GM19351 (cell line): ENCODE data around the gene FHOD1.

Experiments used
- ATAC-seq: cut with Tn5 transposase; IDR thresholded peaks from one replicate; pipeline ENCODE4 v1.9.1; 2021; ENCODE audit warnings: mild to moderate bottlenecking, moderate library complexity; ENCODE audit not compliant: unreplicated experiment

Gene FHOD1

GRCh38 chr16:67277999-67278772 is 30.9 kb upstream of the FHOD1 start:
- peak; percentile 14 for ATAC-seq

GRCh38 chr16:67277294-67277998 is 30.2 kb upstream of the FHOD1 start:
- ATAC-seq: no peak

- no peak for ATAC-seq
Measured at GRCh38 chr16:67275321-67275720, 28.0 kb upstream of the FHOD1 start.

- ATAC-seq: no peak
Measured at GRCh38 chr16:67271446-67271845, 24.2 kb upstream of the FHOD1 start.

- no peak for ATAC-seq
Measured at GRCh38 chr16:67270931-67271338, 23.7 kb upstream of the FHOD1 start.

- no peak for ATAC-seq
Measured at GRCh38 chr16:67269766-67270165, 22.5 kb upstream of the FHOD1 start.

GRCh38 chr16:67268136-67268579 is 20.9 kb upstream of the FHOD1 start:
- ATAC-seq: no peak

GRCh38 chr16:67265834-67266233 is 18.6 kb upstream of the FHOD1 start:
- no peak for ATAC-seq

DNA sequence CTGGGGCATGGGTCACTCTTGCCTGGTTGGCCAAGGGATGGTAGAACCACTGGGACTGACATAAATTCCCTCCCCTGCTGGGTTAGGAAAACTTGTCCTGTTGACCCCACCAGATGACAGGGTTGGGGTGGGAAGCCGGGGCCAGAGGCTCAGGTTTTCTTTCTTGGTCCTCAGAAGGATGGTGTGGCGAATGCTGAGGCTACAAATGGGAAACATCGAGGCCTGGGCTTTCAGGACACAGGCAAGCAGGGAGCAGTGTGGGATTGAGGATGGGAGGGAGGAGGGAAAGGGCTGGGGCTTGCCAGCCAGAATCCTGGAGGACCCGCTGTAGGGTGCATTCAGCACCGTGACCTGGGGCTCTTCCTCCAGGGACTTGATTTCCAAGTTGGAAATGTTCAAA is 17.6 kb upstream of the FHOD1 start:
- no peak for ATAC-seq

DNA sequence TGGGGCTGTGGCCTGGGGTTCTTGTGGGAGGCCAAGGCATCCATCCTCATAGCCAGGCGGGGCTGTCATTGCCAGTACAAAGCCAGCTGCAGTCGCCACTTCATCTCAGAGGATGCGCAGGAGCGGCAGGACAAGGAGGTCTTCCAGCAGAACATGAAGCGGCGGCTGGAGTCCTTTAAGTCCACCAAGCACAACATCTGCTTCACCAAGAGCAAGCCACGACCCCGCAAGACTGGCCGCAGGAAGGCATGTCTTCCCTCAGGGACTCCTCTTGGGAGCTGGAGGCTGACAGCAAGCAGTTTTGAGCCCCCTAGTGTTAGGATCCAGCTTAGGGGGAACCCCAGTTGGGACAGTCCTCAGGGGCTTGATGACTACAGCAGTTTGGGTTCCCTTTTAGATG is 17.0 kb upstream of the FHOD1 start:
- no peak for ATAC-seq

DNA sequence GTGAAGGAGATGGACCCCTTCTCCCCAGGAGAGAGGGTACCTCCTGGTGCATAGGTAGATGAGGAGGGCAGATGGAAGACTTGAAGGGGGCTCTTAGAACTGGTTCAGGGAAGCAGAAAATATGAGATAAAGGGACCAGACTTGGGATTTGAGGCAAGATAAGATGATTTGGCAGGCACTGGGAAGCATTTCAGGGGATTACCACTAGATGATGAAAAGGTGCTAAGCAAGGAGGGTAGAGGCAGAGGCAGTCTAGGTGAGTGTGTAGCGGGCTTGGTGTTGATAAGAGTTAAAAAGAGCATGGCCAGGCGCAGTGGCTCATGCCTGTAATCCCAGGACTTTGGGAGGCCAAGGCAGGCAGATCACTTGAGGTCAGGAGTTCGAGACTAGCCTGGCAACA is 15.9 kb upstream of the FHOD1 start:
- no peak for ATAC-seq

- ATAC-seq: peak; percentile 56
Measured at GRCh38 chr16:67260426-67261063, 13.3 kb upstream of the FHOD1 start.

DNA sequence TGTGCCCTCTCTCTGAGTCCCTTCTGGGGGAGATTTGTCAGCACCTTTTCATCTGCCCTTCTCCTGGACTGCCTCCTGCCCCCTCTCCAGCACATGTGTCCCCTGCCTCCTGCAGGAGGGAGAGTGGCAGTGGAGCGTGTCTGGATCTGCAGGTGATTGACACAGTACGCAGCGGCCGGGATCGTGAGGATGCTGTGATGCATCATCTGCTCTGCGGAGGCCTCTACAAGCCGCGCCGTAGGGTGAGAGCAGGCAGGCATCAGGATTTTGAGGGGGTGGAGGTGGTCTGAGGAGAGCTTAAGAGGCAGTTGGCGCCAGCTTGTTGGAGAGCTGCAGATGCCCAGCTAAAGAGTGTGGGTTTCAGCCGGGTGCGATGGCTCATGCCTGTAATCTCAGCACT is 12.4 kb upstream of the FHOD1 start:
- ATAC-seq: no peak

DNA sequence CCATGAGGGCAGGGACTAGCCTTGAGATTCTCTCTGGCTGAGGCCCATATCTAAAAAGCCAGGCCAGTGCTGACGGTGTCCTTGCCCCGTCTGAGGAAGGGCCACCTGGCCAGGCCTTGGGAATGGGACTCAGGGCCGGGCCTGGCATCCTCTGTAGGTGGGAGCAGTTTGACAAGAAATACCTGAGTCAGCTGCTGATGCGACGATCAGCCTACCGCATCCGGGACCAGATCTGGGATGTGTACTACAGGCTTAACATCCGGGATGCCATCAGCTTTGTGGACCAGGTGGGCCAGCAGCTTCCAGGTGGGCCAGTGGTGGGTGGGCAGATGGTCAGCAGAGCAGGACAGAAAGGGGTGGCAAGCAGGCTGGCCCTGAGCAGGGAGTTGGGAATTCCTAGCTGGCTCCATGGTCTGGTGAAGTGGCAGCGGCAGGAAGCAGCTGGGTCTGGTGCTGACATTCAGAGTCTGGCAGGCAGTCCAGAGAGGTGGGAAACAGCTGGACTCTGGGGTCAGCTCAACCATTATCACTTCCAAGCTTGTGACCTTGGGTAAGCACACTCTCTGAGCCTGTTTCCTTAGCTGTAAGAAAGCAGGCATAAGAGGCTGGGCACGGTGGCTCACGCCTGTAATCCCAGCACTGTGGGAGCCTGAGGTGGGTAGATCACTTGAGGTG is 11.0 kb upstream of the FHOD1 start:
- no peak for ATAC-seq

DNA sequence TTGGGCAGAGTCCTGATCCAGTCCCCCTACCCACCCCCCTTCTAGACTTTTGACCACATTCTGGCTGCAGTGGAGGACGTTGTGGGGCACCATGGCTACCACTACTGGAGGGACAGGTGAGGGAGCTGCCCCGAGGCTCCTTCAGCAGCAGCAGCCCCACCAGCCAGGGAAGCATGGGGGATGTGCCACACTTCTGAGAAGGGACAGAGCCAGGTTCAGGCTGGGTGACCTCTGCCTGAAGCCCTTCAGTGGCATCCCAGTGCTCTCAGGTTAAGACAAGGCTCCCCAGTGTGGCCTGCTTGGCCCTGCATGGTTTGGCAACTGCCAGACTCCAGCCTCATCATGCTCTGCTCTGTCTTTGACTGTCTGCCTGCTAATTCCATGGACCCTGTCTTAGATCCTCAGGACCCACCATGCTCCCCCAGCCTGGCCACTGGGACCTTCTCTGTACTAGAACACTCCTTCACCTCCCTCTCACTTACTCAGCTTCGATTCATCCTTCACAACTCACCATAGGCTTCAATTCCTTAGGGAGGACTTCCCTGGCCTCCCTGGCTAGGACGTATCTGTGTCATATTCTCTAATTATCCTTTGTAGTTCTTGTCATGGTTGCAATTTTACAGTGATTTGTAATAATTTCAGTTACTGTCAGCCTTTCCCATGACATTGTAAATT is 10.3 kb upstream of the FHOD1 start:
- ATAC-seq: no peak

DNA sequence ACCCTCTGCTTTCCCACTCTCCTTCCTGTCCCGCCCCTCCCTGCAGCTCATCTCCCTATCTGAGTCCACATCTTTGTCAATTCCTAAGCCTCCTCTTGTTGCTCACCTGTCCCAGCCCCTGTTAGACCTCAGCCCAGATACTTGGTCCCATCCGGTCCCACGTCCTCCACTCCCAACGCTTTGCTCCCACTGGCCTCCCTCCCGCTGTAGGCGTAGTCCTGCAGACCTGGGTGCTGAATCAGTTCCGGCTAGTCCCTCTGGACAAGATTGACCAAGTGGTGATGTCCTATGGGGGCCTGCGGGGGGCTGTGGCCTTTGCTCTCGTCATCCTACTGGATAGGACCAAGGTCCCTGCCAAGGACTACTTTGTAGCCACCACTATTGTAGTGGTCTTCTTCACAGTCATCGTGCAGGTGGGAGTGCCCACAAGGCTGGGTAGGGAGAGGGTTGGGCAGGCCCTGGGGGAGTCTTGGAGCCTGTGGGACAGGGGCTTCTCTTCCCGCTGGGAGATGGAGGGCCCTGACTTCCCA is 9.5 kb upstream of the FHOD1 start:
- ATAC-seq: no peak

DNA sequence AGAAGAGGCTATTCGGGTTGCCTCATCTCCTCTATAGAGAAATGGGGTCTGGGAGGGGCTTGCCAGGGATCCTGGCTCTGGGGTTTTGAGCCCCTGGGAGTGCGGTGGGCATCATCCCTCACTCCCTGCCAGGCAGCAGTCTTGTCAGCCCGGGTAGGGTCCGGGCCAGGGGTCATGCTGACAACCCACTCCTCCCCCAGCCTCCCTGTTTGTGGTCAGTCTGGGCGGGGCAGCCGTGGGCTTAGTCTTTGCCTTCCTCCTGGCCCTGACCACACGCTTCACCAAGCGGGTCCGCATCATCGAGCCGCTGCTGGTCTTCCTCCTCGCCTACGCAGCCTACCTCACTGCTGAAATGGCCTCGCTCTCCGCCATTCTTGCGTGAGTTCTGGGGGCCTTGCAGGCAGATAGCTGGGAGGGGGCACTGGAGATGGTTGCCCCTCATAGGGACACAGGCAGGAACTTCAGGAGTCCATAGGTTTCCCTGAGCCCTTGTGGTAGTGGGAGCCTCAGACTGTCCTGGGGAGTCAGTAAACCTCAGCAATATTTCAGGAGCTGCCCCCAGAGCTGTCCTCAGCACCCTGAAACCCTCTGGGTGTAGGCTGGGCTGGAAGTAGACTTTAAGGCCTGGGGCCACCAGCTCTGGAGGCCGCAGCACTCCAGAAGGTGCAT is 8.4 kb upstream of the FHOD1 start:
- no peak for ATAC-seq

DNA sequence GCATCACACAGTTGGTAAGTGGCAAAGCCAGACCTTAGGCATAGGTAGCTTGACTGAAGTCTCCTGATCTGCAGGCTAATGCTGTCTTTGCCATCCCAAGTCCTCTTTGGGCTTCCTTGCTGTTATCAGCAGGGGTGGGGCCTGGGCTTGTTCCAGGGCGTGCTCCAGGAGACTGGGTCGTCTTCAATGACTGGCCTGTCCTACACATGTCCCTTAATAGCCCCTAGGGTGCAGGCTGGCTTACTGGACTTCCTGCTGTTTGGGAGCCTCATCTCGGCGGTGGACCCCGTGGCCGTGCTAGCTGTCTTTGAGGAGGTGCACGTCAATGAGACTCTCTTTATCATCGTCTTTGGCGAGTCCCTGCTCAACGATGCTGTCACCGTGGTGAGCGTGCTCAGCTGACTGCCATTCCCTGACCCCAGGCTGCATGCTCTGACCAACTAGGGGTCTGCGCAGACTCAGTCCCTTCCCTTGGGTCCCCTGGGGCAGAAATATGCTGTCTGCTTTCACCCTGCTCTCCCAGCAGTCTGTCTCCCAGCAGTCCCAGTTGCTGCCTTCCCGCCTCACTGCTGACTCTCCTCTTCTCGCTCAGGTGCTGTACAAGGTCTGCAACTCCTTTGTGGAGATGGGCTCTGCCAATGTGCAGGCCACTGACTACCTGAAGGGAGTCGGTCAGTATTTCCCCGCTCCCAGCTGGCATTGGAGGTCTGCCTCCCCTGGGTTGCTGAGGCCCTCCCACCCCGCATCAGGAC is 7.7 kb upstream of the FHOD1 start:
- ATAC-seq: no peak
